Keratinocyte (primary cell): ENCODE data around the gene SPAG5. TPM values are rescaled to one million over a fixed set of nuclear protein-coding genes. Genes with fewer than 3 reads are reported as not detected.

ENCODE experiments used
- DNase-seq: peaks from one replicate; pipeline ENCODE4 v3.0.0-alpha.2; 2011; ENCODE audit warnings: low read depth, missing footprints, low spot score
- FAIRE-seq: peaks from 2 replicates; lab custom pipeline; 2011; peaks lifted over from hg19 to GRCh38; lab: Jason Lieb, UNC
- H2AFZ ChIP-seq: 2 replicates; pipeline ENCODE4 v1.6.0; 2012; ENCODE audit warnings: low read length, control low read depth, inconsistent platforms; ENCODE audit not compliant: control insufficient read depth
- H3K27ac ChIP-seq: 2 replicates; pipeline ENCODE4 v1.5.1; 2011; ENCODE audit warnings: low read length; ENCODE audit not compliant: control insufficient read depth, insufficient read depth
- H3K27me3 ChIP-seq: 3 replicates; pipeline ENCODE4 v1.6.0; 2011; ENCODE audit warnings: low read length; ENCODE audit not compliant: control insufficient read depth, insufficient read depth; ENCODE audit errors: extremely low read depth
- H3K36me3 ChIP-seq, 2 experiments: 2 replicates in 1 of 2; 3 replicates in 1 of 2; pipeline ENCODE4 v1.5.1; 2011; ENCODE audit warnings: low read length in 2 of 2, mild to moderate bottlenecking in 1 of 2; ENCODE audit not compliant: control insufficient read depth in 2 of 2, insufficient read depth in 2 of 2; ENCODE audit errors: extremely low read depth in 1 of 2
- H3K4me1 ChIP-seq: 3 replicates; pipeline ENCODE4 v1.5.1; 2011; ENCODE audit warnings: low read length; ENCODE audit not compliant: control insufficient read depth, insufficient read depth; ENCODE audit errors: extremely low read depth
- H3K4me2 ChIP-seq: 3 replicates; pipeline ENCODE4 v1.6.0; 2011; ENCODE audit warnings: low read depth, low read length; ENCODE audit not compliant: control insufficient read depth, insufficient read depth; ENCODE audit errors: extremely low read depth
- H3K4me3 ChIP-seq, 3 experiments: fragments of 200-600 bp in 1 of 3; sonication (generic) in 1 of 3; 2 replicates in 2 of 3; 3 replicates in 1 of 3; pipeline ENCODE4 v1.5.1; 2011 to 2016; ENCODE audit warnings: low read length in 3 of 3, mild to moderate bottlenecking in 3 of 3, control low read depth in 2 of 3, inconsistent platforms in 1 of 3, low read depth in 1 of 3, mixed read lengths in 1 of 3, mixed run types in 1 of 3, moderate library complexity in 1 of 3; ENCODE audit not compliant: control insufficient read depth in 2 of 3, insufficient read depth in 2 of 3; ENCODE audit errors: extremely low read depth in 1 of 3
- H3K79me2 ChIP-seq: 2 replicates; pipeline ENCODE4 v1.6.0; 2012; ENCODE audit warnings: low read length; ENCODE audit not compliant: control insufficient read depth, insufficient read depth
- H3K9ac ChIP-seq: 3 replicates; pipeline ENCODE4 v1.6.0; 2011; ENCODE audit warnings: low read length; ENCODE audit not compliant: control insufficient read depth, insufficient read depth; ENCODE audit errors: extremely low read depth
- H3K9me1 ChIP-seq: 3 replicates; pipeline ENCODE4 v1.6.0; 2011; ENCODE audit warnings: low read length; ENCODE audit not compliant: control insufficient read depth, insufficient read depth; ENCODE audit errors: extremely low read depth
- H3K9me3 ChIP-seq: 2 replicates; pipeline ENCODE4 v1.5.1; 2012; ENCODE audit warnings: low read depth, low read length; ENCODE audit not compliant: control insufficient read depth
- H4K20me1 ChIP-seq: 3 replicates; pipeline ENCODE4 v1.6.0; 2011; ENCODE audit warnings: low read length; ENCODE audit not compliant: control insufficient read depth, insufficient read depth; ENCODE audit errors: extremely low read depth
- EZH2 ChIP-seq: IDR thresholded peaks from one replicate; pipeline ENCODE4 v1.6.1; 2012; ENCODE audit warnings: inconsistent platforms, mild to moderate bottlenecking, low read length, moderate library complexity
- dilution Hi-C: fragments of 300-500 bp; cut with MboI; formaldehyde crosslinking; loops from one replicate; pipeline ENCODE4 v1.7.0; 2020; ENCODE audit warnings: low sequenced_read_pairs; ENCODE audit not compliant: extremely low pct_ligation_motif_present
- polyA plus RNA-seq, 5 experiments: library from polyadenylated mRNA; depleted of rRNA in 3 of 5; stranded (reverse) in 3 of 5; stranded (forward) in 1 of 5; unstranded in 1 of 5; fragments of >200 nt; gene quantifications; 1 replicate in 1 of 5; 2 replicates in 3 of 5; 3 replicates in 1 of 5; pipeline versions ENCODE4 v1.2.1 to v1.2.3, GENCODE V29; 2011 to 2012; ENCODE audit warnings: missing spikeins in 2 of 5, low read depth in 1 of 5, low replicate concordance in 1 of 5
- TF ChIP-seq, protein P1 (sequence below), 3 experiments: IDR thresholded peaks in 1 of 3; conservative IDR thresholded peaks in 1 of 3; optimal IDR thresholded peaks in 1 of 3; 2 replicates in 2 of 3; 3 replicates in 1 of 3; pipeline versions ENCODE3 to v1.5.1; 2011; ENCODE audit warnings: low read length in 3 of 3, mild to moderate bottlenecking in 3 of 3, moderate library complexity in 2 of 3, control low read depth in 1 of 3, inconsistent platforms in 1 of 3; ENCODE audit not compliant: insufficient read depth in 2 of 3; ENCODE audit errors: extremely low read depth in 1 of 3

SPAG5 gene
- polyA plus RNA-seq, 1 donor (not counting 4 experiments of a cell fraction or from before 2014, with no cell fraction given) = 21.1 TPM

DNA sequence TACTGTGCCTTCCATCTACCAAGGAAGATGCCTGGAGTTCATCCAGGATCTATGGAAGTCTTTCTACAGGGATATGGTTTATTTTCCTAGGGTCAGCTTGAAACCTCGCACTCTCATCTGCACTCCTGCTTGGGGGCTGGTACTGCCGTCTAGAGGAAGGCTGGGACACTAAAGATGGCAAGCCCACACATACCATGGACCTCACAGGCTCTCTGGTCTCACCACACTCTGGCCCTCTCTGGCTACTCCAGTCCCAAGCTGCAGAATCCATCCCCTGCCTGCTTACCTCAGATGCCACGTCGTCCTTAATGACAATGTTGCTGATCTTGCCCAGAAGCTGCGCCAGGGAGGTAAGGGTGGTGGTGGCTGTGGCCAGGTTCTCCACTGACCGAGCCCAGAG is 44.3 kb downstream of the SPAG5 start:
- H2AFZ ChIP-seq = no peak overlapping the region
- no peaks in the 10 kb centered on the region for H4K20me1 ChIP-seq
- peaks cover 3% of the 10 kb centered on the region for H3K9me1 ChIP-seq
- H3K36me3 ChIP-seq = peaks cover 19 to 35% of the 10 kb centered on the region in 2 experiments
- H3K27me3 ChIP-seq = no peaks in the 10 kb centered on the region
- H3K9ac ChIP-seq = no peak overlapping the region
- H3K79me2 ChIP-seq = peaks cover 3% of the 10 kb centered on the region
- H3K4me3 ChIP-seq = no peak overlapping the region
- H3K4me1 ChIP-seq = peaks cover 6% of the 10 kb centered on the region
- TF ChIP-seq, protein P1, sequence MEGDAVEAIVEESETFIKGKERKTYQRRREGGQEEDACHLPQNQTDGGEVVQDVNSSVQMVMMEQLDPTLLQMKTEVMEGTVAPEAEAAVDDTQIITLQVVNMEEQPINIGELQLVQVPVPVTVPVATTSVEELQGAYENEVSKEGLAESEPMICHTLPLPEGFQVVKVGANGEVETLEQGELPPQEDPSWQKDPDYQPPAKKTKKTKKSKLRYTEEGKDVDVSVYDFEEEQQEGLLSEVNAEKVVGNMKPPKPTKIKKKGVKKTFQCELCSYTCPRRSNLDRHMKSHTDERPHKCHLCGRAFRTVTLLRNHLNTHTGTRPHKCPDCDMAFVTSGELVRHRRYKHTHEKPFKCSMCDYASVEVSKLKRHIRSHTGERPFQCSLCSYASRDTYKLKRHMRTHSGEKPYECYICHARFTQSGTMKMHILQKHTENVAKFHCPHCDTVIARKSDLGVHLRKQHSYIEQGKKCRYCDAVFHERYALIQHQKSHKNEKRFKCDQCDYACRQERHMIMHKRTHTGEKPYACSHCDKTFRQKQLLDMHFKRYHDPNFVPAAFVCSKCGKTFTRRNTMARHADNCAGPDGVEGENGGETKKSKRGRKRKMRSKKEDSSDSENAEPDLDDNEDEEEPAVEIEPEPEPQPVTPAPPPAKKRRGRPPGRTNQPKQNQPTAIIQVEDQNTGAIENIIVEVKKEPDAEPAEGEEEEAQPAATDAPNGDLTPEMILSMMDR (optimal IDR thresholded peaks at IDR 0.05 in 1 of 3, IDR thresholded peaks at IDR 0.05 in 1 of 3, conservative IDR thresholded peaks at IDR 0.05 in 1 of 3; ENCODE audit: extremely low read depth in 1 of 3, insufficient read depth in 2 of 3, low read length in 3 of 3) = peak in 1 of 3 experiments; percentile 30
- TF ChIP-seq EZH2 = no peak
- FAIRE-seq (no peak), DNase-seq (no peak)
- H3K4me2 ChIP-seq = no peak overlapping the region
- no peak overlapping the region for H3K27ac ChIP-seq
- no peaks in the 10 kb centered on the region for H3K9me3 ChIP-seq
- dilution Hi-C loops = no loop called here

DNA sequence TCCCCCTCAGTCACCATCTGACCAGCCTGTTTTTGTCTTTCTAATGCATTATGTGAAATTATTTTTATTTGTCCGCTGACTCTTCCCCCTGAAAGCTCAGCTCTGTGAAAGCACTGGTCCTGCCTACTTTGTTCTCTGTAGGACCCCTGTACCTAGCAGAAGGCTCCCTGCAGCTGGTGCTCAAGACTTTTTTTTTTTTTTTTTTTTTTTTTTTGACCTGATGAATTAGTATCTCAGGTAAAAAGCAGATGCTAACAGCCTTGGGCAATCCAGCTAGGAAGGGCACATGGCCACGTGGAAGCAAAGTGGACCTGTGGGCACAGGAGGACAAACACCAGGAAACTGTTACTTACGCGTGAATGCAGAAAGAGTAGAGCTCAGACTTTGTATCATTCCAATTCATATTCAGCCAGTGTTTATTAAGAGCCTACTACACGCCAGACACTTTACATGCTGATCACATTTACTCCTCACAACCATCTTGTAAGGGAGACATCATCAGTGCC is 45.8 kb downstream of the SPAG5 start:
- Histone ChIP-seq H3K9me3 (no peaks in the 10 kb centered on the region), H3K27me3 (no peaks in the 10 kb centered on the region), H3K4me1 (peaks cover 6% of the 10 kb centered on the region), H4K20me1 (no peaks in the 10 kb centered on the region), H3K4me3 (no peak overlapping the region), H2AFZ (no peak overlapping the region), H3K79me2 (peaks cover 3% of the 10 kb centered on the region), H3K36me3 (peaks cover 17 to 31% of the 10 kb centered on the region in 2 experiments), H3K9ac (no peak overlapping the region), H3K4me2 (peak overlapping the region; percentile 65), H3K27ac (no peak overlapping the region), H3K9me1 (peaks cover 3% of the 10 kb centered on the region)
- dilution Hi-C loops = no loop called here
- FAIRE-seq (no peak), DNase-seq (no peak)
- no peak for TF ChIP-seq EZH2
- TF ChIP-seq, protein P1 (optimal IDR thresholded peaks at IDR 0.05 in 1 of 3, IDR thresholded peaks at IDR 0.05 in 1 of 3, conservative IDR thresholded peaks at IDR 0.05 in 1 of 3; ENCODE audit: extremely low read depth in 1 of 3, insufficient read depth in 2 of 3, low read length in 3 of 3) = no peak
